Amniotic stem cell (primary cell): Measurements from ENCODE around the gene SEMA3A.

Source experiments
- DNase-seq: peaks from one replicate; lab custom pipeline; 2025; lab: John Stamatoyannopoulos, UW

SEMA3A gene

DNA sequence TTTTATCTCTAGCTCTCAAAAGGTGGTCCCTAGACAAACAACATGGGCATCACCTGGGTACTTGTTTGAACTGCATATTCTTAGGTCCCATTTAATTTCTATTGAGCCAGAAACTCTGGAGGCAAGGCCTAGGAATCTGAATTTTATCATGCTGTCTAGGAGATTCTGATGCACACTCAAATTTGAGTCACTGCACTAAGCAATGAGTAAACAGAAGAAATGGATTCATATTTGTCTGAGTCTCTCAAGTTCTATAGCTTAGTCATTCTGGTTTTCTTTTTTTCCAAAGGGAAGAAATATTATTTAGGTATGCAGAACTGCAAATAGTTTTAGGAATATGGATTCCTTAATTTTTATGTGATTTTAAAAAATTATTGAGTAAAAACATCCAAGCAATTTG is 185.5 kb downstream of the SEMA3A start:
- DNase-seq, result no peak

DNA sequence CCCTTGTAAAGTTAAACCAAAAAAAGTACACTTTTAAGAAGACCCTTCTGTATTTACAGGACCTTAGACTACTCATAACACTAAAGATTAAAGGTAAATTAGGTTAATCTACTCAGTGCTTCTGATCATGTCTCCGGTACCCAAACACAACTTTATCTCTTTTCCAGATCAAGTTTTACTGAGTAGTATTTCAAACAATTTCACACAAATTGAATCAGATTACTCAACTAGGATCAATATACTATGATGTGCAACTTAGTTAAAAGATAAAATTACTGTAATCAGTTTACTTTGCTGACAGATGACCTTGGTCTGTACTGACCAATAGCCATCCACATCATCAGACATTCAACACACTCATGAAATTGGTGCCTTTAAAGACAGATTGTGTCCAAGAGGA is 191.4 kb downstream of the SEMA3A start:
- DNase-seq, result no peak

DNA sequence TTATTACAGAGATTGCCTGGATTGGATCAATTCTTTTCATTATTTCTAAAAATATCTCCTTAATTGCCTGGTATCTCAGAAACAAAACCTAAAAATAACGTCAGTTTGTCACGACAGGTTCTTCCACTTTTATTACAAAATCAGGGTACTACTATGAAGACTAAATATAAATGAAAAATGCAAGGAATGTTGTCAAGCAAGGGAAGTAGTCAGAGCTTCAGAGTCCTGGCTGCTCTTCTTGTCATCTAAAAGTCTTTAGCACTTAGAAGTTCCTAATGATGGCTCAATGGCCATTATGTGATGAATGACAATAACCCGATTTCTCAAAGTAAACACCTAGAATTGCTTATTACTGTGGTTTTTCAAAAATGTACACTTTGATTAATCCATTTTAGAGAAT is 192.2 kb downstream of the SEMA3A start:
- DNase-seq, result no peak

DNA sequence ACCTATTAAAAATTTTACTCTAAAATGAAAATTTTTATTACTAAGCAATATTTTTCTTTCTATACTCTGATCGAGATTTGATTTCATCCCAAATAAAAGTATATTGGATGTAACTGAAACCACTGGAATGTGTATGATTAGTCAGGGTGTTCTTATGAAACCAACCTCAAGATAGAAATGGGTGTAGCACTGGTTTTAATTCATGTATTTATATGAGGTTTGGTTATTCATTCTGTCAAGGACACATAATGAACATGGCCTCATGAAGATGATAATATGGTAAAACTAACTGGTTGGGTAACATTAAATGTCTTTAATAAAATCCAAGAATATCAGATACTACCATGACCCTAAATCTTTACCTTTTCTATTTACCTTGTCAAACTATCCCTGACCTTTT is 197.7 kb downstream of the SEMA3A start:
- DNase-seq, result no peak

DNA sequence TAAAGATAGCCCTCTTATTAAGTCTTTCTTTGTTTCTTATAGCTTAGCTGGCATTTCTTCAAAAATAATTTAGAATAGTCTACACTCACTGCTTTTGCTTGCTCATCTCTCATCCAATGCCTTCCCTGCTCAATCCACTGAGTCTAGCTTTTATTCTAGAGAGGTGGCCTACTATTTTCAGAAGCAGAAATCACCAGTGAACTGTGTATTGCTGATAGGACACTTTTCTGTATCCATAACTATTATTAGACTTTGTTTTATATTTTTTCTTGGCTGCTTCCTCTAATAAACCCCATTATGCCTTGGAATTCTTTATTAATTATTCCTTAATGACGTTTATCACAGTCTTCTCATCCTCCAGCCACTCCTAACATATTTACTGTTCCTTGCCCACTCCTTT is 206.8 kb downstream of the SEMA3A start:
- no peak for DNase-seq

DNA sequence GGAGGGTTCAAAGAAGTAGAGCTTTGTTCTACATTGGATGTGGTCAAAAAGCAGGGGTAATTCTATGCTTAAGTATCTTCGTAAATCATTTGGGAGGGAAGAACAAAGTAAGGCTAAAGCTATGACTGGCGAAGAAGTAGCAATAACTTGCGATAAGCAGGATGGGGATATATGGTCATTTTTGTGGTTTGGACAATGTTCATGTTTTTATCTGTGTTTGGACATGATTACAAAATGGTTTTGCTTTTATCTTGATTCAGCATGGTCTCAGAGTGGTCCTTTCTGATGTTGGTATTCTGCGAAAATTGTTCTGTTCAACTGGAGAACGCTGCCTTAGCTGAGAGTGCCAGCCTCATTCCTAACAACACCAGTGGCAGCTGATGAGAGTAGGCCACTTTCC is 208.8 kb downstream of the SEMA3A start:
- DNase-seq, result no peak

DNA sequence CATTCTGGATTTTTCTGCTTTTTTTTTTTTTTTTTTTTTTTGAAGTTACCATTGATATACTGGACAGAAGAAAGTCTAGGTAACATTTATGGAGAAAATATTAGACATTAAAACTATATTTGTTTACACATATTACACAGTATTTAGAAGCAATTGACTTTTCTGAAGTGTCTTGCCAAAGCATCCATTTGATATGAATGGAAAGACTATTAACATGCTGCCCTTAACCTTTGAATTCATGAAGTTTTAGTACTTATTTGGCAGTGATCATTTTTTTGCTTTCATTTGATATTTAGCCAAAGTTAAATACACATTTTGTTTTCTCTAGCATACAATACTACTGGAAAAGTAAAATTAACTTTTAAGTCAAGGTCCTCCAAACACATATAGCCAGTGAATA is 210.0 kb downstream of the SEMA3A start:
- no peak for DNase-seq

DNA sequence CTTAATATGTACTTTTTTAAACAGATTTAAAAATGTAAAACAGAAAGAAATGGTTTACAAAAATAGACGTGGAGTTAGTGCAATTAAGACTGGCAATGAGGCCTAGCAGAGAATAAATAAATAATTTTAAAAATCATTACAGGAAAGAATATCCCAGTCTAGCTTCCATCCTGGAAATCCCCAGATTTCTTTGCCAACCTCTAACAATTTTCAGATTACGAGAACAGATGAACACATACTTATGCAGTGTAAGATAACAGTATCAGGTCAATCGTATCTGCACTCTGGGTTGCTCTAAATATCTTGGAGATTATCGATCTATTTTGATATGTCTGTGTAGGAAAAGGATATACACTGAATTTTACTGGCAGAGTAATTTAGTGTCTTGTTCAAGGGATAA is 210.5 kb downstream of the SEMA3A start:
- DNase-seq, result no peak

DNA sequence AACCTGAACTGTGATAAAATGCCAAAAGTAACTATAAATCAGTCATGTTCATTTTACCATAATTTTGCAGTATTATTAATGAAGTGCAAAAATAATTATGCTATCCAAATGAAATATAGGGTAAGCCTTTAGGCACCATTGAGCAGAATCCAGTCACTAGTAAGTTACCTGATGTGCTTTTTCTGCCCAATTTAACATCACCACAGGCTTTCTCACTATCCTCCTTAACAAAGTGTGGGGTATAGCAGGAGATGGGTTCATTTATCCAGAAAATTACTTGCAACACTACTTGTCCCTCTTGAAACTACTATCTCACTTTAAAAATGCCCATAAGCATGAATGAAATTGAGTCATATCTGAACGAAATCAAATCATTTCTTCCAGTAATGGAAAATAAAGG is 211.0 kb downstream of the SEMA3A start:
- DNase-seq, result no peak

DNA sequence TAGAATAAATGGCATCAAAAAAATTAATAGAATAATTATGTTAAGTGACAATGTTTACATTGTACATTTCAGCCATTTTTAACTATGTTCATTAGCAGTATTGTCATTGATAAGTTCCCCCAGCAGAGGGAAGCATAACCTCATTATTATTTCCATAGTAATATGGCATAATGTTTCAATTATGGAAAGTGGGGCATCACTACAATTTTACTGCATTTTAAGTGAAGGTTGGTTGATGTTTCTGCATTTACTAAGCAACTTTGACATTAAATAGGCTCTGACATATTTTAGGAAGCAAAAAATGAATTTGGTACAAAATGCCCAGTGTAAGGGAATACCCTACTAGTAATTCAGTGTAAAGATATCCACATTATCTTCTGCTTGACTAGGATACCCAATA is 218.3 kb downstream of the SEMA3A start:
- peak; percentile 6 for DNase-seq

DNA sequence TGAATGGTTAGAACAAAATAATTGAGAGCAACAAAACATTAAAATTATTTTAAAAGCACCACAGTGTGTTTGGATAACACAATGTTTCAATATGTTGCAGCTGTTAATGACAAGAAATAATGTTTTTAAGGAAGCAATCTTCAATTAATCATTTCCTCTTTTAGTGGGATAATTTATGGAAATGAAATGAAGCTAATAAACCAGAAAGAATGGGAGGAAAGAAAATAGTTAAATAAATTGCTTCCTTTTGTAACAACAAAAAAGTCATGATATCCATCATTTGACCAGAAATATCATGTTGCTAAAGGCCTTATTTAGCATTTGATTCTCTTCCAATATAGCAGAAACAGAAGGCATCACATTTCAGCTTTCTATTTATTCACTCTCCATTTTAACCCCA is 224.5 kb downstream of the SEMA3A start:
- DNase-seq, result no peak

DNA sequence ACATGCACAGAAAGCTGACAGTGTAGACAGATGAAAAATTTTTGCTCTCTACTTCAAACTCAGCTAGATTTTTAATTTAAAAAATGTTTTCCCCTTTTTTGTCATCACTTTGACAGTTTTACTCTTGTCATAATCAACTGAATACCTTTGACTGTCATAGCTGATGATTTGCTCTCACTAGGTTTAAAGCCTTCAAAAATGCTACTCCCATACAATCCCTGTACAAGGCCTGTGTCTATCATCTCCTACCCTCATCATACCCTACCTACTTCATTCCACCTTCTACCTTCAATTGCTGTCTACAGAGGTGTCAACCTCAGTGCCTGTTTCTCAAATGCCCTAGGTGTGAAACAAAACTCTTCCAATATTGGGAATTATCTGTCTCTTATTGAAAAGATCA is 230.3 kb downstream of the SEMA3A start:
- no peak for DNase-seq

DNA sequence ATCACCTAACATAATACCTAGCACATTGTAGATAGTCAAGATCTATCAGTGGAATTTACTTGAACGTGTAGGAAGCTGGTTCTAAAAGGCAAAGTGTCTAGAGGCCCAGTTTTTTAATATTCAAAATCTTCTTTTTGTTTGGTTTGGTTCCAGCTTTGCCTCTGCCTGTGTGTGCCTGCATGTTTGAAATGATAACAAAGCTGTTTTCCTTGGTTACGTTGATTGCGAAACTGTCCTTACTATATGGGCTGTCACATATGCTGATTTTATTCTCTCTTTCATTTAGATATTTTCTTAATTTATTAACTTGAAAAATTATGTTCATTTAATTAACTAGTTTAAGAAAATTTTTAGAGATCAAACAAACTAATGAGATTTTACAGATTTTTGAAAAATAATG is 237.3 kb downstream of the SEMA3A start:
- DNase-seq, result no peak

DNA sequence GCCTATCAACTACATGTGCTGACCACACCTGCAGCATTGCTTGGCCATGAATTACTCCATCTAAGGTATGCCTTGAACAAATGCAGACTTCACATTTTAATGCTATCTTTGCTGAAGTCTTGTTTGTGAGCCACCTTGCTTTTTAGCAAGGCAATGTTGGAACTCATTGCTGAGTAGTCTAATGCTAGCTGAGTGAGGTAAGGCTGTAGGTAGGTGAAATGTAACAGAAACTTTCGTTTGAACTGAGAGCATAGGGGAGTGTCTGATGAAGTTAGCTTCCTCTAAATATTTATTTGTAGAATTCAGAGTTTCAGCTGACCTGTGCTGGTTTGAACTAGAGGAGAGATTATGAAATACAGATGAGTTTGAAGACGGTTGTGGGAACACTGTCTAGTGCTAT is 238.5 kb downstream of the SEMA3A start:
- no peak for DNase-seq

DNA sequence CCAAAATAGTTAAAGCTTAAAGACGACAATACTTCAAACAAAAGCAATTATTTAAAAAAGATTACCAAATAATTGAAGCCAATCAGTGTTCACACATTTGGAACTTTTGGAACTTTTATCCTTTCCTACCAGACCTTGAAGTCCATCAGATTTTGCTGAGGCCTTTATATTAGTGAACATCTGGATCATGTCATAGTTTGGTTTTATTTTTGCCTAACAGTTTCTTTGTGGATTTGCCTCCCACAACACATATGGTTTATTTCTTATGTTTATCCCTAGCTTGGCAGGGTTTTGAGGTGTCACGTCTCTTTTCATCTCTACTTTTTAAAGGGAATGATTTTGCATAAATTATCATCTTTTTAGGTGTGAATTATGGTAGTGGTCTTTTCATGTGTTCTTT is 242.4 kb downstream of the SEMA3A start:
- no peak for DNase-seq

DNA sequence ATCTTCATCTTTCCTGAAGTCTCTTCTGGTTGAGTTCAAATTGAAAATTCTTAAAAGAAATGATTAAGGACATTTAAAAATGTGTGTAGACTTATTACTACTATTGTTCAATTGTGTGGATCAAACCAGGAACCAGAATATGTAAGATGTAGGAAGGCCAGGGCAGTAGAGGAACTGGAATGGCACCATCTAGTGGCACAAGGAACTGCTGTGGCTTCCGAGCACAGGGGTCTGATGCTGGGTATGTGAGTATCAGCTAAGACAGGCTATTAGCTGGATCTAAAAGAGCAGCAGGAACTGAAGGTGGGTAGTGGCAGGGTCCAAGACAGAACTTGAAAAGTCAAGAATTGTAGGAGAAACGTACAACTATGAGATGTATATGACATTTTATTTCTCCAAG is 247.3 kb downstream of the SEMA3A start:
- no peak for DNase-seq

DNA sequence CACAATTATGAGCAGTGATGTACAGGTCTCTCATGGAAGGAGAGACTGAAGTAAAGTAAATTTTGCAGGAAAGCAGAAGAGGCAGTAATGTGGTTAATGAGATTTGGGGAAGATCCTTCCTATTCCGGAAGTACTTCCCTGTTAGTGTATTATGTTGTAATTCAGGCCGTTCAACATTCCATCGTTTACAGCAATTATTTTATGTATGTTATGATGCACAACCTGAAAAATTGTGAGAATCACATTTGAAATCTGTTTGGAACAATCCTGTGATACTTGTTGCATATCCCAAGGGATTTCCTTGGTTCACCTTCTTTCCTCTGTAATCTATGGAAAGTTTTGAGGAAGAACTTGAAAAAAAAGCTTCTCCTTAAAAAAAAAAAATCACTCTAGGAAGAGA is 247.8 kb downstream of the SEMA3A start:
- no peak for DNase-seq

DNA sequence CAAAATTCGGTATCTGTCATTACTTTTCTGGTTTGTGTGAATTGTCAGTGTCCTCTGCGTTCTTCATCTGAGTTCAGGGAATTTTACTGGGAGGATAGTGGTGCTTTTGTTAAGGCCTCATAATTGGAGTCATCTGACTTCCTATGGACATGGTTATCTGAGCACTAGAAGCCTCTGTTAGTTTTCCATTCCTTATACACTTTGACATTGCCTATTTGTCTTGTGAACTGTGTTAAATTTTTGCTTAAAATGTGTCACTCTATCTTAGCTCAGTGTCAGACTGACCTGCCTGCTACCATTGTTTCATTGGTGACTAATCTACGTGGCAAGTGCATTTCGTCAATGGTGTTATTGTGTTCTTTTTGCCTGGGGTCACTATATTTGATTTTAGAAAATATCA is 253.3 kb downstream of the SEMA3A start:
- no peak for DNase-seq

DNA sequence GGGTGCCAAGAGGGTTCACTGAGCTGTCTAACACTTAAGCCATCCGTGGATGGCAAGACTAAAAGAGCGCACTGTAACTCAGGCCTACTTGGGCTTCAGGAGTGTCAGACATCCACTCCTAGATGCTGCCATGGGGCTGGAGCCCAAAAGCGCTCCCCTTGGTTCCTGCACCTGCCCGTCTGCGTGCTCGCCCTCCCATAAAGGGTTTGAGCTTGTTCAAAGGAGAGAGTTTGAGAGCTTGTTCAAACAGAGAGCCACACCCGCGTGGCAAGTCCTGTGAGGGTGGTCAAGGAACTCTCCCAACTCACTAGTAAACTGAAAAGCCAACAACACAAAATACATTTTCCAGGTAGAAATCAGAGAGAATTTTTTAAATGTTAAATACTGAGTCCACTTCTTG is 256.7 kb downstream of the SEMA3A start:
- DNase-seq, result no peak

DNA sequence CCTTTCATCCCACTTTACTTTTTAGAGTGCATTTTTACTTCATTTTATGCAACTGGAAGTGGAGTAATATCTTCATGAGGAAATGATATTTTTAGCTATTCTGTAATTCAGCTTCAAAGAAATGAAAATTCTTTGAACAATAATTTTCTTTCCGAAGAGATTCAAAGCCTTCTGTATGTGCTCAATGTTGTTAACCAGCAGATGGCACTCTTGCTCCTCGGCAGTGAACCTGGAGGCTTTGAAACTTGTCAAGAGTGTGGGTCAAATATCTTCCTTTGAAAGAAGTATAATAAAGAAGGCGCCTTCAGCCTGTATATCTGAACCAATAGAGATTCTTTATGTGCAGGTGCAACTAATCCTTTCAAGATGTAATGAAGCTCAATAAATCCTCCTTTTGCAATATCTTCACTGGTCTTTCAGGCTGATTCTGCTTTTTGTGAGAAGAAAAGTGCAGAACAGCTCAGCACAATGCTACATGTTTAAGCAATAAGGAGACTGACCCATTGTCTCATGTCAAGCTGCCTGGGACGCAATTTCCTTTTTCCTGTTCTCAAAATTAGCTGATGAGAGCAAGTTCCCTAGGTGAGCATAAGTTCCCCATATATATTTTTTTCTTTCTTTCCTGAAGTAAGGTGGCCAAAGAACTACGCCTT is 258.4 kb downstream of the SEMA3A start:
- peak; percentile 49 for DNase-seq

DNA sequence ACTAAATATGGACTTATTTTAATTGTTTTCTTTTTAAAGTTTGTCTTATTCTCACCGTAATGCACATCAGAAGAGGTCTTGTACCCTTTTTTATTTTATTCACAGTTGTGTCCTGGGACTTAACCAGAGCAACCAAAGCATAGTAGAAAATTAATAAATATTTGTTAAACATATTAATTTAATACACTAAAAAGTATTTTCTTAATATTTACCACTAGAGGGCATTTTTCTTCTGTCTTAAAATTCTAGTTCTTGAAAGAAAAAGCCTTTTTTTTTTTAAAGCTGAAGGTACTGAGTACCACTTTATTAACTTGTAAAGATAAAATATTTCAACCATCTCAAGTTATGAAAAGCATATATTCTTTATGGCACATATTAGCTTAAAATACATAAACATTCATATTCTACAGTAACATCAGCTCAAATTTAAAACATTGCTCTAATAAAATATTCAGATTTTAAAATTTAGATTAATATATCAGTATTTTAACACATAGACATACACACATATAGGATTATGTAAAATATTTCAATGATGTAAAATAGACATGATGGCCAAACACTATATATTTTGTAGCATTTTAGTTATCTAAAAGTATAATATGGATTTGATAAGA is 260.4 kb downstream of the SEMA3A start:
- DNase-seq, result no peak

DNA sequence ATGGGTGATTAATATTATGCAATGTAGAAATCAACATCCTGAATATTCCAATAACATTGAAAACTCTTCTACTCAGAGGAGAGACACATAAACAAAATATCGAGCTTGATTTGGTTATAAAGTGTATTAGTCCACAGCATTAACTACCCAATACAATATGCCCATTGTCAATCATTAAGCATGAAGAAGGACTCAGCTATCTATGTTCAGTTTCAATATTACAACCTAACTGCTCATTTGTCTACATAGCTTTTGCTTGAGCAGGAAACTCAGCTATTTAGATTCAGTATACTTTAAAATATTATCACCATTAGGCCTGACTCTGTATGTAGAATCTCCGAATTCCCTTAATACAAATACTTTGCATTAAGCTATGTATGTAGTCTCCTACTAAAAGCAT is 262.6 kb downstream of the SEMA3A start:
- DNase-seq, result no peak

DNA sequence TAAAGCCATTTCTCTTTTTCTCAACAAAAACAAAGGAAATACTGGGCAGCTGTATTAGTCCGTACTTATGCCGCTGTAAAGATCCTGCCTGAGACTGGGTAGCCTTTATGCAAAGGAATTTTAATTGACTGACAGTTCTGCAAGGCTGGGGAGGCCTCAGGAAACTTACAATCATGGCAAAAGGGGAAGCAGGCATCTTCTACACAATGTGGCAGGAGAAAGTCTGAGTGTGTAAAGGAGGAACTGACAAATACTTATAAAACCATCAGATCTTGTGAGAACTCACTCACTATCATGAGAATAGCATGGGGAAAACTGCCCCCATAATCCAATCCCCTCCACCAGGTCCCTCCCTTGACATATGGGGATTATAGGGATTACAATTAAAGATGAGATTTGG is 264.3 kb downstream of the SEMA3A start:
- DNase-seq, result no peak

DNA sequence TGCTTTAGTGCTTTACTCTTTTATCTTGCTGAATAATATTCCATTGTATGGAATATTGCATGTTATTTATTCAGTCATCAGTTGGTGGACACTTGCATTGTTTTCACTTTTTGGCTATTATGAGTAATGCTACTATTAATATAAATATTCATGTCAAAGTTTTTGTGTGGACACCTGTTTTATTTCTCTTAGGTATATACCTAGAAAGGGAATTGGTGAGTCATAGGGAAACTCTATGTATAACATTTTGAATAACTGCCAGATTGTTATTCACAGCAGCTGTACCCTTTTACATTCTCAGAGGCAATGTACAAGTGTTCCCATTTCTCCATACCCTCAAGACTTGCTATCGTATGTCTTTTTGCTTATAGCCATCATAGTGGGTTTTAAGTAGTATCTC is 268.7 kb downstream of the SEMA3A start:
- no peak for DNase-seq
